Measurements from ENCODE around the gene ARHGEF33.
A peak's percentile ranks its signal among the peaks of the same experiment; 100 is the strongest.

Gene ARHGEF33

DNA sequence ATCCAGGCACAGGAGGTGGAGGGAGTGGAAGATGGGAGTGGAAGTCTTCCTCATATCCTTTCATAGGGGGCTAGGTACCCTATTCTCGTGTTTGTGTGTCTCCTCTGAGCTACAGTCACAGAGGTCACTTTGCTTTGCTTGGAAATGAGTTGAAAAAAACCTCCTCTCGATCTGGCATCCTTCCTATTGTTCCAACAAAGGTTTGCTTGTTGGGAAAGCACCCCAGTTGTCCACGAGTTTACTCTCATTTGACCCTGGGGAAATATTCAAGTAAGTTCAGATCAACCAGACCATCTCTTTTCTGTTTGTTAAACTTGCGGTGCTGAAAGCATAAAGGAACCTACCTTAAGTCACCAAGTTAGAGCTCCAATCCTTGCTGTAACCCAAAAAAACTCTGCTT is 59.3 kb downstream of the ARHGEF33 start:
- Histone ChIP-seq H3K27ac (ENCODE audit: low read depth, low read length) (no peak overlapping the region), H3K27me3 (ENCODE audit: low read length) (no peaks in the 10 kb centered on the region), H2AFZ (ENCODE audit: low read depth, low read length, severe bottlenecking) (peak overlapping the region; percentile 69), H3K4me2 (ENCODE audit: low read depth, low read length, poor library complexity, severe bottlenecking) (no peak overlapping the region), H3K4me3 (ENCODE audit: insufficient read depth, low read length, poor library complexity, severe bottlenecking) (no peak overlapping the region), H4K20me1 (ENCODE audit: low read depth, low read length) (no peaks in the 10 kb centered on the region), H3K9me3 (ENCODE audit: insufficient read depth, low read length) (no peaks in the 10 kb centered on the region), H3F3A (ENCODE audit: insufficient read depth) (no peaks in the 10 kb centered on the region), H3K9me2 (replicated peaks; ENCODE audit: insufficient read depth, low read length) (no peaks in the 10 kb centered on the region), H3K36me3 (ENCODE audit: low read length) (no peaks in the 10 kb centered on the region), H3K9ac (ENCODE audit: low read length) (no peak overlapping the region), H3K79me2 (ENCODE audit: insufficient read depth, low read length) (no peaks in the 10 kb centered on the region)
- TF ChIP-seq, protein P1, sequence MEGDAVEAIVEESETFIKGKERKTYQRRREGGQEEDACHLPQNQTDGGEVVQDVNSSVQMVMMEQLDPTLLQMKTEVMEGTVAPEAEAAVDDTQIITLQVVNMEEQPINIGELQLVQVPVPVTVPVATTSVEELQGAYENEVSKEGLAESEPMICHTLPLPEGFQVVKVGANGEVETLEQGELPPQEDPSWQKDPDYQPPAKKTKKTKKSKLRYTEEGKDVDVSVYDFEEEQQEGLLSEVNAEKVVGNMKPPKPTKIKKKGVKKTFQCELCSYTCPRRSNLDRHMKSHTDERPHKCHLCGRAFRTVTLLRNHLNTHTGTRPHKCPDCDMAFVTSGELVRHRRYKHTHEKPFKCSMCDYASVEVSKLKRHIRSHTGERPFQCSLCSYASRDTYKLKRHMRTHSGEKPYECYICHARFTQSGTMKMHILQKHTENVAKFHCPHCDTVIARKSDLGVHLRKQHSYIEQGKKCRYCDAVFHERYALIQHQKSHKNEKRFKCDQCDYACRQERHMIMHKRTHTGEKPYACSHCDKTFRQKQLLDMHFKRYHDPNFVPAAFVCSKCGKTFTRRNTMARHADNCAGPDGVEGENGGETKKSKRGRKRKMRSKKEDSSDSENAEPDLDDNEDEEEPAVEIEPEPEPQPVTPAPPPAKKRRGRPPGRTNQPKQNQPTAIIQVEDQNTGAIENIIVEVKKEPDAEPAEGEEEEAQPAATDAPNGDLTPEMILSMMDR (IDR thresholded peaks at IDR 0.05; ENCODE audit: insufficient read depth, low read length, poor library complexity, severe bottlenecking): no peak
- no peak for TF ChIP-seq EZH2phosphoT487 (conservative IDR thresholded peaks at IDR 0.05; ENCODE audit: low read length)

DNA sequence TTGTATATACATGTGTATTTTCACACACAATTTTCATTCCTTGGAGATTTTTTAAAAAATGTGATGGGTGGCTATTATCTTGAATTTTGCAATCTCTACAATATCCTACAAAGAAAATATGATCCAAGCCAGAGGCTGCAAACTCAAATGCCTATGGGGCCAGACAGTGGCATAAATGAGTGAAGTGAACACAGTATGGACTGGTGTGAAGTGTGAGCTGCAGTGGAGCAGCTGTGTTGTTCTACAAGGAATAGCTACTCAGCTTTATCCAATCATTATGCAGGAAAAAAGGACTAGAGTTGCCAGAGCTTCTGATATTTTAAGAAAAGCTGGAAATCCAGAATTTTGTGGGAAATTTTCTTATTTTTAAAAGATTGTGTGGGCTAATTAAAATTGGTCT is 62.1 kb downstream of the ARHGEF33 start:
- Histone ChIP-seq H3K27me3 (ENCODE audit: low read length) (no peaks in the 10 kb centered on the region), H3K9me3 (ENCODE audit: insufficient read depth, low read length) (no peaks in the 10 kb centered on the region), H3K36me3 (ENCODE audit: low read length) (no peaks in the 10 kb centered on the region), H3K4me3 (ENCODE audit: insufficient read depth, low read length, poor library complexity, severe bottlenecking) (no peak overlapping the region), H3K9ac (ENCODE audit: low read length) (no peak overlapping the region), H3K9me2 (replicated peaks; ENCODE audit: insufficient read depth, low read length) (no peaks in the 10 kb centered on the region), H3K79me2 (ENCODE audit: insufficient read depth, low read length) (no peaks in the 10 kb centered on the region), H3K27ac (ENCODE audit: low read depth, low read length) (no peak overlapping the region), H3F3A (ENCODE audit: insufficient read depth) (no peaks in the 10 kb centered on the region), H2AFZ (ENCODE audit: low read depth, low read length, severe bottlenecking) (no peak overlapping the region), H3K4me2 (ENCODE audit: low read depth, low read length, poor library complexity, severe bottlenecking) (no peak overlapping the region), H4K20me1 (ENCODE audit: low read depth, low read length) (no peaks in the 10 kb centered on the region)
- TF ChIP-seq EZH2phosphoT487 (conservative IDR thresholded peaks at IDR 0.05; ENCODE audit: low read length): no peak
- TF ChIP-seq, protein P1 (IDR thresholded peaks at IDR 0.05; ENCODE audit: insufficient read depth, low read length, poor library complexity, severe bottlenecking): no peak

DNA sequence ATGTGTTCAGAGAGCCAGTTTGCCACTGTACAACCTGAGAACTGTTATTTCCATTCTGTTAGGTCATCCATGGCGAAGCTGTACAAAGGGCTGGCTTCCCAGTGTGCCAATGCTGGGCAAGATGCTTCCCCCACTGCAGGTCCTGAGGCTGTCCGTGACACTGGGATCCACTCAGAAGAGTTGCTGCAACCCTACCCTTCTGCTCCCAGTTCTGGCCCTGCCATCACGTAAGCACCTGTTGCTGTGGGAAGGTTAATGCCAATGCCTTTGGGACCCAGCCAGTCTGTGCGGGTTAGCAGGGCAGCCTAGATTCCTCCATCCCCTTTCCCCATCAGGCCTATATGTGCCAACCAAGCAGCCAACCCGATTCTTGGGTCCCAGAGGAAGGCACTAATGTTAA is 68.3 kb downstream of the ARHGEF33 start:
- TF ChIP-seq, protein P1 (IDR thresholded peaks at IDR 0.05; ENCODE audit: insufficient read depth, low read length, poor library complexity, severe bottlenecking): no peak
- no peak for TF ChIP-seq EZH2phosphoT487 (conservative IDR thresholded peaks at IDR 0.05; ENCODE audit: low read length)
- Histone ChIP-seq H3F3A (ENCODE audit: insufficient read depth) (no peaks in the 10 kb centered on the region), H3K9me2 (replicated peaks; ENCODE audit: insufficient read depth, low read length) (no peaks in the 10 kb centered on the region)

More for the DNA sequence above, 68.3 kb downstream of the ARHGEF33 start:
- no peaks in the 10 kb centered on the region for H3K79me2 ChIP-seq (ENCODE audit: insufficient read depth, low read length)
- H3K4me2 ChIP-seq (ENCODE audit: low read depth, low read length, poor library complexity, severe bottlenecking): no peak overlapping the region
- no peak overlapping the region for H3K9ac ChIP-seq (ENCODE audit: low read length)
- no peaks in the 10 kb centered on the region for H3K27me3 ChIP-seq (ENCODE audit: low read length)
- H2AFZ ChIP-seq (ENCODE audit: low read depth, low read length, severe bottlenecking): no peak overlapping the region
- H3K27ac ChIP-seq (ENCODE audit: low read depth, low read length): no peak overlapping the region
- H3K36me3 ChIP-seq (ENCODE audit: low read length): no peaks in the 10 kb centered on the region
- H3K4me3 ChIP-seq (ENCODE audit: insufficient read depth, low read length, poor library complexity, severe bottlenecking): no peak overlapping the region
- no peaks in the 10 kb centered on the region for H3K9me3 ChIP-seq (ENCODE audit: insufficient read depth, low read length)
- no peaks in the 10 kb centered on the region for H4K20me1 ChIP-seq (ENCODE audit: low read depth, low read length)
